HG03095 (cell line): ENCODE data around the gene NCK2.

Source experiments
- ATAC-seq: cut with Tn5 transposase; IDR thresholded peaks from one replicate; pipeline ENCODE4 v1.9.1; 2021; ENCODE audit warnings: moderate library complexity; ENCODE audit not compliant: unreplicated experiment

The NCK2 gene

GRCh38 chr2:105744909-105745853 lies at the start of gene NCK2:
Gene NCK2 (plus strand): TSS chr2:105744912. CDS start chr2:105855064, 110,152 bp downstream.
- peak; percentile 9 for ATAC-seq

- no peak for ATAC-seq
These were observed 46.8 kb upstream of the NCK2 start for GRCh38 chr2:105697781-105698449.

- no peak for ATAC-seq
These were observed 45.9 kb upstream of the NCK2 start for GRCh38 chr2:105698820-105699219.

- ATAC-seq: no peak
These were observed 43.7 kb upstream of the NCK2 start for GRCh38 chr2:105701042-105701441.

- ATAC-seq: no peak
These were observed 36.0 kb upstream of the NCK2 start for GRCh38 chr2:105708697-105709096.

GRCh38 chr2:105711394-105711793 lies 33.3 kb upstream of the NCK2 start:
- no peak for ATAC-seq

GRCh38 chr2:105712166-105712915 lies 32.4 kb upstream of the NCK2 start:
- no peak for ATAC-seq

- no peak for ATAC-seq
These were observed 31.6 kb upstream of the NCK2 start for GRCh38 chr2:105712981-105713596.

- no peak for ATAC-seq
These were observed 30.6 kb upstream of the NCK2 start for GRCh38 chr2:105714141-105714540.

- no peak for ATAC-seq
These were observed 25.7 kb upstream of the NCK2 start for GRCh38 chr2:105718846-105719481.

GRCh38 chr2:105721991-105722511 lies 22.7 kb upstream of the NCK2 start:
- no peak for ATAC-seq

GRCh38 chr2:105722726-105723297 lies 21.9 kb upstream of the NCK2 start:
- no peak for ATAC-seq

- no peak for ATAC-seq
These were observed 21.3 kb upstream of the NCK2 start for GRCh38 chr2:105723431-105723830.

- ATAC-seq: no peak
These were observed 19.3 kb upstream of the NCK2 start for GRCh38 chr2:105725388-105725787.

- ATAC-seq: no peak
These were observed 14.5 kb upstream of the NCK2 start for GRCh38 chr2:105730170-105730569.

- ATAC-seq: no peak
These were observed 13.2 kb upstream of the NCK2 start for GRCh38 chr2:105731511-105731910.

- ATAC-seq: no peak
These were observed 12.6 kb upstream of the NCK2 start for GRCh38 chr2:105732101-105732500.

GRCh38 chr2:105732955-105733607 lies 11.6 kb upstream of the NCK2 start:
- ATAC-seq: no peak

- ATAC-seq: no peak
These were observed 10.8 kb upstream of the NCK2 start for GRCh38 chr2:105733875-105734274.
